H1 (cell line): ENCODE results near the gene CYP4V2. TPM values are rescaled to one million over a fixed set of nuclear protein-coding genes. Genes with fewer than 3 reads are reported as not detected.

Experiments used
- ASH2L ChIP-seq: fragments of 200-600, 300-600 bp; sonication (generic); IDR thresholded peaks from one replicate; pipeline ENCODE4 v1.7.1; 2017; ENCODE audit warnings: low read length
- BRCA1 ChIP-seq: IDR thresholded peaks from 2 replicates; pipeline ENCODE4 v1.6.1; 2012; ENCODE audit warnings: low read depth, low read length, improper control_type of control experiment
- CBX5 ChIP-seq: fragments of 300-800, 300-1000 bp; sonication (generic); IDR thresholded peaks from 2 replicates; pipeline ENCODE4 v1.7.1; 2016; ENCODE audit warnings: antibody characterized with exemption, low read length, low read depth
- CBX8 ChIP-seq: fragments of 300-800, 300-1000 bp; sonication (generic); IDR thresholded peaks from 2 replicates; pipeline ENCODE4 v1.7.1; 2016; ENCODE audit warnings: low read depth, low read length, borderline replicate concordance
- CREB1 ChIP-seq: IDR thresholded peaks from 2 replicates; pipeline ENCODE4 v1.6.1; 2012; ENCODE audit warnings: inconsistent platforms
- JUN ChIP-seq: IDR thresholded peaks from 2 replicates; pipeline ENCODE4 v1.6.1; 2011; ENCODE audit warnings: low read depth, mild to moderate bottlenecking, improper control_type of control experiment, low read length
- JUND ChIP-seq: IDR thresholded peaks from 2 replicates; pipeline ENCODE4 v1.6.1; 2011; ENCODE audit warnings: mild to moderate bottlenecking, improper control_type of control experiment, low read length
- KDM1A ChIP-seq: fragments of 200-600, 300-600 bp; sonication (generic); IDR thresholded peaks from 2 replicates; pipeline ENCODE4 v1.7.1; 2016; ENCODE audit warnings: mild to moderate bottlenecking, low read length, borderline replicate concordance
- KDM5A ChIP-seq: fragments of 200-600 bp; IDR thresholded peaks from 2 replicates; pipeline ENCODE4 v1.7.1; 2012; ENCODE audit warnings: mild to moderate bottlenecking, low read length, inconsistent platforms, mixed read lengths
- NANOG ChIP-seq: IDR thresholded peaks from 2 replicates; pipeline ENCODE4 v1.6.1; 2011; ENCODE audit warnings: low read length, low read depth, mild to moderate bottlenecking, inconsistent platforms; ENCODE audit not compliant: insufficient read depth, poor library complexity, severe bottlenecking
- NRF1 ChIP-seq: IDR thresholded peaks from 2 replicates; pipeline ENCODE4 v1.6.1; 2011; ENCODE audit warnings: mild to moderate bottlenecking, low read depth, low read length, improper control_type of control experiment
- PHF8 ChIP-seq: fragments of 200-600 bp; sonication (generic); conservative IDR thresholded peaks from 2 replicates; pipeline ENCODE4 v1.7.1; 2012; ENCODE audit warnings: low read depth, mild to moderate bottlenecking, inconsistent platforms, low read length, moderate library complexity
- RAD21 ChIP-seq, 2 experiments: IDR thresholded peaks in 1 of 2; conservative IDR thresholded peaks in 1 of 2; 2 replicates each; pipeline ENCODE4 v1.6.1; 2011; ENCODE audit warnings: low read depth in 2 of 2, low read length in 2 of 2, improper control_type of control experiment in 1 of 2, inconsistent platforms in 1 of 2, mild to moderate bottlenecking in 1 of 2, moderate library complexity in 1 of 2
- RNF2 ChIP-seq: fragments of 200-900, 300-1000 bp; sonication (generic); IDR thresholded peaks from 2 replicates; pipeline ENCODE4 v1.7.1; 2016; ENCODE audit warnings: borderline replicate concordance, low read depth, mild to moderate bottlenecking, antibody characterized with exemption, low read length; ENCODE audit not compliant: poor library complexity, severe bottlenecking; ENCODE audit errors: missing control alignments
- RXRA ChIP-seq: IDR thresholded peaks from 2 replicates; pipeline ENCODE4 v1.6.1; 2011; ENCODE audit warnings: low read depth, mild to moderate bottlenecking, low read length, moderate library complexity; ENCODE audit not compliant: insufficient read depth
- SIX5 ChIP-seq: IDR thresholded peaks from 2 replicates; pipeline ENCODE4 v1.6.1; 2011; ENCODE audit warnings: mild to moderate bottlenecking, low read depth, low read length
- SUZ12 ChIP-seq: fragments of 200-600 bp; sonication (generic); IDR thresholded peaks from 2 replicates; pipeline ENCODE4 v1.6.1; 2012; ENCODE audit warnings: mild to moderate bottlenecking, inconsistent platforms, low read length, moderate library complexity, mixed read lengths
- TAF1 ChIP-seq: IDR thresholded peaks from 2 replicates; pipeline ENCODE4 v1.6.1; 2011; ENCODE audit warnings: mild to moderate bottlenecking, low read depth, low read length
- TCF12 ChIP-seq: IDR thresholded peaks from 2 replicates; pipeline ENCODE4 v1.6.1; 2011; ENCODE audit warnings: low read depth, mild to moderate bottlenecking, low read length
- TEAD4 ChIP-seq: IDR thresholded peaks from 2 replicates; pipeline ENCODE4 v1.6.1; 2012; ENCODE audit warnings: low read depth, low read length, inconsistent platforms, mixed read lengths
- polyA plus RNA-seq, 7 experiments: library from polyadenylated mRNA; depleted of rRNA in 3 of 7; stranded (reverse) in 5 of 7; unstranded in 2 of 7; fragments of >200 nt in 5 of 7; fragments of 200-250 nt in 2 of 7; gene quantifications; 1 replicate in 5 of 7; 2 replicates in 1 of 7; 4 replicates in 1 of 7; pipeline versions ENCODE4 v1.2.1 to v1.2.3, GENCODE V29; 2011 to 2013; ENCODE audit warnings: missing spikeins in 2 of 7, mixed read lengths in 2 of 7
- total RNA-seq: library from RNA; stranded (reverse); fragmentation: NEBNext Ultra II Directional; extraction: Animal tissue kit (Norgen Biotek cat#: 25700); gene quantifications from 2 replicates; pipeline ENCODE4 v1.2.1, GENCODE V29; 2021
- TF ChIP-seq, protein P1 (sequence below): IDR thresholded peaks from 2 replicates; pipeline ENCODE4 v1.6.1; 2011; ENCODE audit warnings: low read depth, mild to moderate bottlenecking, low read length; ENCODE audit not compliant: insufficient read depth
- TF ChIP-seq, protein P2 (sequence below): IDR thresholded peaks from 2 replicates; pipeline ENCODE4 v1.6.1; 2011; ENCODE audit warnings: low read length, improper control_type of control experiment

CYP4V2 gene
- total and polyA plus RNA-seq, 2 of the 8 experiments (the other 6 are each of a cell fraction or from before 2014, with no cell fraction given): 0.65 to 1.0 TPM

DNA sequence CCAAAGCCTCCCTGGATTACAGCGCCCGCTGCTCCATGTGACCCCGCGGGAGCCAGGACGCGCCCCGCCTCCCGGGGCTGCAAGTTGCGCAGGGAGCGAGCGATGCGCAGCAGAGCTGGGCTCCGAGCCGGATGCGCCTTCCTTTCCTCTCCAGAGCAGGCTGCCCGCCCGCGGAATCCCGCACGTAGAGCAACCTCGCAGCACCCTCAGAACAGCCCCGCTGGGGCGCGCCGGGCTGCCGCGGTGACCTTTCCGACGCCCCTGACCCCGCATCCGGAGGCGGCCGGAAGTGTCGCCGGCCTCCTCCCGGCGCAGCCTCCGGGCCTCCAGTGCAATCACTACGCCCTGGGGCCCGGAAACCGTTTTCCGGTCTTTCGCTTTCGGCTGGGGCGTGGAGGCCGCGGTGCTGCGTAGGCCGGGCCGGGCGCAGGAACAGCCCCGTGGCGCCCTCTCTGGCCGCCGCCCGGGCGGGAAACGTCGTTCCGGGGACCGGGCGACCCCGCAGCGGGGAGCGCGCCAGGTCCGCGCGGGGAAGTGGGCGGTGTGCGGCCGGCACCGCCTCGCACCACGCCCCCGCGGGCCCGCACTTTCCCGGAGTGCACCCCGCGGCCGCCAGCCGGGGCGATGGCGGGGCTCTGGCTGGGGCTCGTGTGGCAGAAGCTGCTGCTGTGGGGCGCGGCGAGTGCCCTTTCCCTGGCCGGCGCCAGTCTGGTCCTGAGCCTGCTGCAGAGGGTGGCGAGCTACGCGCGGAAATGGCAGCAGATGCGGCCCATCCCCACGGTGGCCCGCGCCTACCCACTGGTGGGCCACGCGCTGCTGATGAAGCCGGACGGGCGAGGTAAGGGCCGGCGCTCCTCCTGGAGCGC, at the start of gene CYP4V2 (continued):
- TF ChIP-seq RAD21 (IDR thresholded peaks at IDR 0.05 in 1 of 2, conservative IDR thresholded peaks at IDR 0.05 in 1 of 2; ENCODE audit: low read depth in 2 of 2, low read length in 2 of 2) (peak in 1 of 2 experiments; percentile 39; a peak in 1 of 4 replicates), PHF8 (peak; percentile 54), CBX5 (no peak), KDM5A (no peak), TAF1 (no peak), TEAD4 (no peak), KDM1A (0 out of 2 replicates have a peak, but pooled peaks have one; percentile 13), RNF2 (peak; percentile 17), JUND (no peak), SUZ12 (peak; percentile 50; the same call in 1 of the 2 replicates), BRCA1 (no peak), ASH2L (no peak), JUN (no peak), NRF1 (no peak), SIX5 (no peak), TCF12 (no peak), RXRA (0 out of 2 replicates have a peak, but pooled peaks have one; percentile 3), CREB1 (no peak), CBX8 (no peak), NANOG (no peak)
- TF ChIP-seq, protein P1, sequence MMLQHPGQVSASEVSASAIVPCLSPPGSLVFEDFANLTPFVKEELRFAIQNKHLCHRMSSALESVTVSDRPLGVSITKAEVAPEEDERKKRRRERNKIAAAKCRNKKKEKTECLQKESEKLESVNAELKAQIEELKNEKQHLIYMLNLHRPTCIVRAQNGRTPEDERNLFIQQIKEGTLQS: no peak
- TF ChIP-seq, protein P2, sequence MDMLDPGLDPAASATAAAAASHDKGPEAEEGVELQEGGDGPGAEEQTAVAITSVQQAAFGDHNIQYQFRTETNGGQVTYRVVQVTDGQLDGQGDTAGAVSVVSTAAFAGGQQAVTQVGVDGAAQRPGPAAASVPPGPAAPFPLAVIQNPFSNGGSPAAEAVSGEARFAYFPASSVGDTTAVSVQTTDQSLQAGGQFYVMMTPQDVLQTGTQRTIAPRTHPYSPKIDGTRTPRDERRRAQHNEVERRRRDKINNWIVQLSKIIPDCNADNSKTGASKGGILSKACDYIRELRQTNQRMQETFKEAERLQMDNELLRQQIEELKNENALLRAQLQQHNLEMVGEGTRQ: no peak
